GM21423 (cell line): Measurements from ENCODE around the gene RUSC1.
"Not testable (repeated sequence)": the region's sequence is repeated elsewhere in the genome, so short reads cannot be mapped to it uniquely, and the experiment has no call there.

Experiments used
- ATAC-seq: cut with Tn5 transposase; IDR thresholded peaks from one replicate; pipeline ENCODE4 v1.9.1; 2021; ENCODE audit warnings: mild to moderate bottlenecking, moderate library complexity; ENCODE audit not compliant: unreplicated experiment

RUSC1 gene

DNA sequence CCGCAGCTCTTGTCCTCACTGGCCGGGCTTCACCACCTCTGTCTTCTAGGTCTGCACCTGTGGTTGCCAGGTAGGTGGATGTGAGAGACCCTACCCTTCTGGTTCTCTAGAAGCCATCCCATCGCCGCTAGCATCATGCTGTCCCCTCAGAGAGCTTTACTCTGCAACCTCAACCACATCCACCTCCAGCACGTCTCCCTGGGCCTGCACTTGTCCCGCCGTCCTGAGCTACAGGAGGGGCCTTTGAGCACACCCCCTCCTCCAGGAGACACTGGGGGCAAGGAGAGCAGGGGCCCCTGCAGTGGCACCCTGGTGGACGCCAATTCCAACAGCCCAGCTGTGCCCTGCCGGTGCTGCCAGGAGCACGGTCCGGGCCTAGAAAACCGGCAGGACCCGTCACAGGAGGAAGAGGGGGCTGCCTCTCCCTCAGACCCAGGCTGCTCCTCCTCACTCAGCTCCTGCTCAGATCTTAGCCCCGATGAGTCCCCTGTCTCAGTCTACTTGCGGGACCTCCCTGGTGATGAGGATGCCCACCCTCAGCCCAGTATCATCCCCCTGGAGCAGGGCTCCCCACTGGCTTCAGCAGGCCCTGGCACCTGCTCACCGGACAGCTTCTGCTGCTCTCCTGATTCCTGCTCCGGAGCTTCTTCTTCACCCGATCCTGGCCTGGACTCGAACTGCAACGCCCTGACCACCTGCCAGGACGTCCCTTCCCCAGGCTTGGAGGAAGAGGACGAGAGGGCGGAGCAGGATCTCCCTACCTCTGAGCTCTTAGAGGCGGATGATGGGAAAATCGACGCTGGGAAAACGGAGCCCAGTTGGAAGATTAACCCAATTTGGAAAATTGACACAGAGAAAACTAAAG, 1.2 kb downstream of the RUSC1 start:
- no peak for ATAC-seq

DNA sequence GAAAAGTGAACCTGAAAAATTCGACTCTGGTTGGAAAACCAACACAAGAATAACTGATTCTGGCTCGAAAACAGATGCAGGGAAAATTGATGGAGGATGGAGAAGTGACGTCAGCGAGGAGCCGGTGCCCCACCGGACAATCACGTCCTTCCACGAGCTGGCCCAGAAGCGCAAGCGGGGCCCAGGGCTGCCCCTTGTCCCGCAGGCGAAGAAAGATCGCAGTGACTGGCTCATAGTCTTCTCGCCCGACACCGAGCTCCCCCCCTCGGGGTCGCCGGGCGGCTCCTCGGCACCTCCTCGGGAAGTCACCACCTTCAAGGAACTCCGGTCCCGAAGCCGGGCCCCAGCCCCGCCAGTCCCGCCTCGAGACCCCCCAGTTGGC, 1.9 kb downstream of the RUSC1 start:
- ATAC-seq, result no peak

- ATAC-seq, result peak; percentile 39
Measured at GRCh38 chr1:155322953-155323728, 2.4 kb downstream of the RUSC1 start.

- ATAC-seq, result peak; percentile 38
Measured at GRCh38 chr1:155323729-155324036, 3.0 kb downstream of the RUSC1 start.

- peak; percentile 58 for ATAC-seq
Measured at GRCh38 chr1:155324037-155324716, 3.5 kb downstream of the RUSC1 start.

DNA sequence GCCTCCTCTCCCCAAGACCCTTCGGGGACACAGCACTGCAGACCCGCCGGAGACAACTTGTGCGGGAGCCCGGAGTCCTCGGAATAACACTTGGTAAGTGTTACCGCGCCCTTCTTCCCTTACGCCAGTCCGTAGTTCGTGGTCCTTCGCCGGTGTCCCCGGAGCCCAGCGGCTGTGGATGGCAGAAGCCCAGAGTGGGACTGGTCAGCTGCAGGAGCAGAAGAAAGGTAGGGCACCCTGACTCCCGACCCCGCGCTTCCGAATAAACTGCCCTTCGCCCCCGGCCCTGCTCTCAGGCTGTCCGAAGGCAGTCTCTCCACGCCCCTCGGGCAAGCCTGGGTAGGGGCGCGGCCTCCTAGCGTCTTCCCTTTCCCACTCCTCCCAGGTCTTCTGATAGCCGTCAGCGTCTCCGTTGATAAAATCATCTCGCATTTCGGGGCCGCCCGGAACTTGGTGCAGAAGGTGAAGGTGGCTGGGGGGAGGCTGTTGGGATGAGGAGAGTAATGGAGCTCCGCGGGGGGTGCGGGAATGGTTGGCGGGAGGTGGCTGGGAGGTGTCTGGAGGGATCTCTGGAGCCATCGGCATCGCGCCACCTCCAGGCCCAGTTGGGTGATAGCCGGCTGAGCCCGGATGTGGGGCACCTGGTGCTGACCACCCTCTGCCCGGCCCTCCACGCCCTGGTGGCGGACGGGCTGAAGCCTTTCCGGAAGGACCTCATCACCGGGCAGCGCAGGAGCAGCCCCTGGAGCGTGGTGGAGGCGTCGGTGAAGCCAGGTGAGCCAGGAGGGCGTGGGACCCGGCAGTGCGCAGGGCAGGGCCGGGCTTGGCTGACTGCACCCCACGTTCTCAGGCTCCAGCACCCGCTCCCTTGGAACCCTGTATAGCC, 4.3 kb downstream of the RUSC1 start:
- ATAC-seq, result no peak

DNA sequence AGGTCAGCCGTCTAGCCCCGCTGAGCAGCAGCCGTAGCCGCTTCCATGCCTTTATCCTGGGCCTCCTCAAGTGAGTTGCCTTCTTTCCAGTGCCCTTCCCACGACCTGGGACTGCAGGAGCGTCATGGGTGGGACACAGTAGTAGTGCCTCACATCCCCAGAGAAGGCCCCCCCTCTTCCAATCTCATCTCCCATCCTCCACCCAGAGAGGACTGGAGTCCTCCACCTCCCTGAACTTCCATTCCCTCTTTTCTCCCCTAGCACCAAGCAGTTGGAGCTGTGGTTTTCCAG, 4.9 kb downstream of the RUSC1 start:
- ATAC-seq, result no peak

GRCh38 chr1:155326020-155326526, 5.4 kb downstream of the RUSC1 start:
- no peak for ATAC-seq

DNA sequence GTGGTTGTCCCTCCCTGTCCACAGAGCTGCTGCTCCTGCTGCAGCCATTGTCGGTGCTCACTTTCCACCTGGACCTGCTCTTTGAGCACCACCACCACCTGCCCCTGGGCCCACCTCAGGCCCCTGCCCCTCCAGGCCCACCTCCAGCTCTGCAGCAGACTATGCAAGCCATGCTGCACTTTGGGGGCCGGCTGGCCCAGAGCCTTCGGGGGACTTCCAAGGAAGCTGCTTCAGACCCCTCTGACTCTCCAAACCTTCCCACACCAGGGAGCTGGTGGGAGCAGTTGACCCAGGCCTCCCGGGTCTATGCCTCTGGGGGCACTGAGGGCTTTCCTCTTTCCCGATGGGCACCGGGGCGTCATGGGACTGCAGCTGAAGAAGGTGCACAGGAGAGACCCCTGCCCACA, 5.9 kb downstream of the RUSC1 start:
- no peak for ATAC-seq

DNA sequence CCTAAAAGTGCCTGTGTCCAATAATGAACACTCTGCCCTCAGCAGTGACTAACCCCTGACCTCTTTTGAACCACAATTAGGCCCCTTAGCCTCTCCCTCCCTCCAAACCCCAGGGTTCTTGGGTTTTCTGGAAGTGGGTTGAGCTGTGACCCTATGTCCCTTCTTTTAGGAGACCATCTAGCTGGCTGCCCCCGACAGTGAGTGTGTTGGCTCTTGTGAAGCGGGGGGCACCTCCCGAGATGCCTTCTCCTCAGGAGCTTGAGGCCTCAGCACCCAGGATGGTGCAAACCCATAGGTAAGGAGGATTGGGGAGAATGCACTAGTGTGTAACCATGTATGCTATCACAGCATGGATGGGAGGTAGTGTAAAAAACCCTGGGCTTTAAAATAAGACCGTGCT, 7.3 kb downstream of the RUSC1 start:
- ATAC-seq, result no peak

- not testable (repeated sequence) for ATAC-seq
Measured at GRCh38 chr1:155328856-155329255, 8.2 kb downstream of the RUSC1 start.

GRCh38 chr1:155329980-155330598, 9.4 kb downstream of the RUSC1 start:
- no peak for ATAC-seq

- no peak for ATAC-seq
Measured at GRCh38 chr1:155334962-155335361, 14.3 kb downstream of the RUSC1 start.

GRCh38 chr1:155339515-155340097, 18.9 kb downstream of the RUSC1 start:
- no peak for ATAC-seq

- ATAC-seq, result no peak
Measured at GRCh38 chr1:155342842-155343241, 22.1 kb downstream of the RUSC1 start.

DNA sequence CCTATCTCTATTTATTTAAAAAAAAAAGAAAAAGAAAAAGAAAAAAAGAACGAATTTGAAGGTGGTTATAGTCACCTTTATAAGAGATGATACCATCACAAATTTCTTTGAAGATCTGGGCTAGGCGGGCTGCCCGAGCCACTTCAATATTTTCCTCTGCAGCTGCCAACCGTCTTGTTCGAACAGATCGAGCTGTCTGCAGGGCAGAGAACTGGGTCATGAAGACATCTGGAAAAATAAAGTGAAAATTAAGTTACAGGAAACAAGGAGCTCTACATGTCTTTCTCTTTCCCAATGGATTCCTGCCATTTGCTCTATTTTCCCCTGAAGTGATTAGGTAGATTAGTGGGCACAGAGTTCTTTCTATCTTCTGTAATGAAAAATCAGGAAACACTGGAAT, 31.9 kb downstream of the RUSC1 start:
- no peak for ATAC-seq

DNA sequence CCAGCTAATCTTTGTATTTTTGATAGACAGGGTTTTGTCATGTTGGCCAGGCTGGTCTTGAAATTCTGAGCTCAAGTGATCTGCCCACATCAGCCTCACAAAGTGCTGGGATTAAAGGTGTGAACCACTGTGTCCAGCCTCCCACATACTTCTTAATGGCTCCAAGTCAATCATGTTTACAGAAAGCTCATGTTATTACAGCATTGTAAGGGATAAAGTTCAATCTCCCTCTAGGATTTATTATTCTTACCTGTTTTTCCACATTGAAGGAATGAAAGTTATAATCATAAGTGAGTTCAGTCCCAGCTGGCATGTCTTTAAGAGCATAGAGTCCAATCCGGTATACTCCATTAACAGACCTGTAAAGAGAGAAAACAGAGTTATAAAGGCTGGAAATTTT, 39.4 kb downstream of the RUSC1 start:
- ATAC-seq, result no peak

- no peak for ATAC-seq
Measured at GRCh38 chr1:155379180-155379579, 58.5 kb downstream of the RUSC1 start.

DNA sequence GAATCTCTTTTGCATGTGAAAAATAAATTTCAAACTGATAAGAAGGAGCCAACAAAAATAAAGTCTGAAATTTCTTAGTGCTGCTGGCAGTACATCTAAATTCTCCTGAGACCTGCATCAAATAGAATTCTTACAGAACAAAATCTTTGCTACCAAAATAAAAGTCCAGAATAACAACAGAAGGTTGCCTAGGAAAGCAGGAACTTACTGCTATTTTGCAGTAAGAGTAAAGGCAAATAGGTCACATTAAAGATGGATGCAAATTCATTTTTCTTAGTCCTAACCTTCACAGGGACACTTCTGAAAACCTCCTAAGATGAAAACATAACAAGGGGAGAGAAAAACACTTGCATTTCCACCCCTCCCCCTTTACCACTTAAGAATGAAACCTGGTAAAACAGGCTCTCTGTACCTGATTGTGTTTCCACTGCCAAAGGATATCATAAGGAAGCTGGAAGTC, 59.0 kb downstream of the RUSC1 start:
- ATAC-seq, result no peak
